Measurements from ENCODE around the gene SNRPA1.

The SNRPA1 gene

DNA sequence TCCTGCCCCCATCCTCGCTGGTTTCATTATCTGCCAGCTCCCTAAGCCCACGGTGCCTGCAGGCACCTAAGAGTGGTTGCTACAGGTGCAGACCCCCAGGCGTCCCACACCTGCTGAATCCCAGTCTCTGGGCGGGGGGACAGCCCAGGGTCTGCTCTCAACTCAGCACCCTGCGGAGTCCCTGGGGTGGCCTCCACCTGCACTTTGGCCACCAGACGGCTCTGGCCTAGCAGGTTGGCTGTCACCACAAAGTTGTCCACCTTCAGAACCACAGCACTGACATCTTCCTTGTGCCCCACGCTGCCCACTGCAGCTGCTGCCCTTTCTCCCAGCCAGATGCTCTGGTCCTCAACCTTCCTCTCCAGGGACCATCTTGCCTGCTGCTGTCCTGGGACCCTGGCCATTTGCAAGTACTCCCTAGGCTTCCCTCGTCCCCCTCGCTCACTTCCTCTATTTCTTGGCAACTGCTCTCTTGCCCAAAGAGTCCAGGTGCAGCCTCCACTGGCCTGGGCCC is 34.9 kb upstream of the SNRPA1 start:
- Histone ChIP-seq H3K36me3 (no peaks in the 10 kb centered on the region), H3K27ac (no peak overlapping the region), H3K9me3 (ENCODE audit: severe bottlenecking) (peaks cover 5% of the 10 kb centered on the region), H3K4me3 (ENCODE audit: low read depth, low read length) (no peak overlapping the region), H3K27me3 (ENCODE audit: insufficient read depth, low read depth, severe bottlenecking) (no peaks in the 10 kb centered on the region)
- TF ChIP-seq, protein P1, sequence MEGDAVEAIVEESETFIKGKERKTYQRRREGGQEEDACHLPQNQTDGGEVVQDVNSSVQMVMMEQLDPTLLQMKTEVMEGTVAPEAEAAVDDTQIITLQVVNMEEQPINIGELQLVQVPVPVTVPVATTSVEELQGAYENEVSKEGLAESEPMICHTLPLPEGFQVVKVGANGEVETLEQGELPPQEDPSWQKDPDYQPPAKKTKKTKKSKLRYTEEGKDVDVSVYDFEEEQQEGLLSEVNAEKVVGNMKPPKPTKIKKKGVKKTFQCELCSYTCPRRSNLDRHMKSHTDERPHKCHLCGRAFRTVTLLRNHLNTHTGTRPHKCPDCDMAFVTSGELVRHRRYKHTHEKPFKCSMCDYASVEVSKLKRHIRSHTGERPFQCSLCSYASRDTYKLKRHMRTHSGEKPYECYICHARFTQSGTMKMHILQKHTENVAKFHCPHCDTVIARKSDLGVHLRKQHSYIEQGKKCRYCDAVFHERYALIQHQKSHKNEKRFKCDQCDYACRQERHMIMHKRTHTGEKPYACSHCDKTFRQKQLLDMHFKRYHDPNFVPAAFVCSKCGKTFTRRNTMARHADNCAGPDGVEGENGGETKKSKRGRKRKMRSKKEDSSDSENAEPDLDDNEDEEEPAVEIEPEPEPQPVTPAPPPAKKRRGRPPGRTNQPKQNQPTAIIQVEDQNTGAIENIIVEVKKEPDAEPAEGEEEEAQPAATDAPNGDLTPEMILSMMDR (IDR thresholded peaks at IDR 0.05; ENCODE audit: low read depth, low read length) = no peak
- no peak for DNase-seq

GRCh38 chr15:101329309-101329863 is 34.3 kb upstream of the SNRPA1 start:
- no peak overlapping the region for H3K27ac ChIP-seq
- H3K4me3 ChIP-seq (ENCODE audit: low read depth, low read length) = no peak overlapping the region
- no peaks in the 10 kb centered on the region for H3K27me3 ChIP-seq (ENCODE audit: insufficient read depth, low read depth, severe bottlenecking)
- TF ChIP-seq, protein P1 (IDR thresholded peaks at IDR 0.05; ENCODE audit: low read depth, low read length) = no peak
- H3K9me3 ChIP-seq (ENCODE audit: severe bottlenecking) = peaks cover 1% of the 10 kb centered on the region
- no peak for DNase-seq
- no peaks in the 10 kb centered on the region for H3K36me3 ChIP-seq

DNA sequence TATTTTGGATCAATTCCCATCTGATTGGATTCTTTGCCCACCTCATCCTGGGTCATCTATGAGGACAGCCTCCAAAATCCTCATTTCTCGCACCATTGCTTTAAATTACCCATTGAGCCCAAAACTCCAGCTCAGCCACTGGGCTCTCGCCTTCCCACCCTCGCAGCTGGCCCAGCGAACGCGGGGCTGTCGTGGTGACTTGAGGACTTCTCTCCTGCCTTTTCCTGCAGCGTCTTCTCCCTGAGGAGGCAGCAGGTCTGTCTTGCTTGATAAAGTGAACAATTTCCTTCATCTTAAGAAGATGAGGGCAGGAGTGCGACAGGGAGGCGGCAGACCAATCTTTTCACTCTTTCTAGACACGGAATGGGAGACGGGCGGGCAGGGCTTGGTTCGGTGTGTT is 33.0 kb upstream of the SNRPA1 start:
- H3K9me3 ChIP-seq (ENCODE audit: severe bottlenecking) = no peaks in the 10 kb centered on the region
- no peaks in the 10 kb centered on the region for H3K27me3 ChIP-seq (ENCODE audit: insufficient read depth, low read depth, severe bottlenecking)
- no peak for DNase-seq
- no peak overlapping the region for H3K4me3 ChIP-seq (ENCODE audit: low read depth, low read length)
- H3K36me3 ChIP-seq = no peaks in the 10 kb centered on the region
- H3K27ac ChIP-seq = no peak overlapping the region
- TF ChIP-seq, protein P1 (IDR thresholded peaks at IDR 0.05; ENCODE audit: low read depth, low read length) = no peak

GRCh38 chr15:101327147-101327740 is 32.2 kb upstream of the SNRPA1 start:
- H3K27ac ChIP-seq = no peak overlapping the region
- no peak overlapping the region for H3K4me3 ChIP-seq (ENCODE audit: low read depth, low read length)
- H3K36me3 ChIP-seq = no peaks in the 10 kb centered on the region
- TF ChIP-seq, protein P1 (IDR thresholded peaks at IDR 0.05; ENCODE audit: low read depth, low read length) = no peak
- no peak for DNase-seq
- H3K27me3 ChIP-seq (ENCODE audit: insufficient read depth, low read depth, severe bottlenecking) = no peaks in the 10 kb centered on the region
- H3K9me3 ChIP-seq (ENCODE audit: severe bottlenecking) = no peaks in the 10 kb centered on the region

- Histone ChIP-seq H3K4me3 (ENCODE audit: low read depth, low read length) (no peak overlapping the region), H3K27me3 (ENCODE audit: insufficient read depth, low read depth, severe bottlenecking) (no peaks in the 10 kb centered on the region), H3K27ac (no peak overlapping the region), H3K36me3 (no peaks in the 10 kb centered on the region), H3K9me3 (ENCODE audit: severe bottlenecking) (no peaks in the 10 kb centered on the region)
- DNase-seq = no peak
- TF ChIP-seq, protein P1 (IDR thresholded peaks at IDR 0.05; ENCODE audit: low read depth, low read length) = no peak
Measured at GRCh38 chr15:101326462-101327146, 31.6 kb upstream of the SNRPA1 start.
